SK-N-SH treated with all-trans-retinoic acid at 6 μM for 48 hours (cell line): ENCODE measurements around the gene MYO18A.

Source experiments
- ARNTL ChIP-seq: fragments of 450-650 bp; formaldehyde crosslinking; IDR thresholded peaks from 2 replicates; pipeline ENCODE4 v1.5.0; 2020; ENCODE audit warnings: low read depth, mild to moderate bottlenecking, moderate library complexity, borderline replicate concordance
- CSRNP3 ChIP-seq: fragments of 250-450 bp; sonication (Bioruptor Pico); IDR thresholded peaks from 2 replicates; pipeline ENCODE4 v1.5.1; 2021; ENCODE audit warnings: mild to moderate bottlenecking, moderate library complexity
- GLIS3 ChIP-seq: fragments of 250-450 bp; sonication (Bioruptor Pico); IDR thresholded peaks from 2 replicates; pipeline ENCODE4 v1.5.0; 2020; ENCODE audit warnings: mild to moderate bottlenecking, moderate library complexity
- PATZ1 ChIP-seq: fragments of 250-450 bp; sonication (Bioruptor Pico); IDR thresholded peaks from 2 replicates; pipeline ENCODE4 v1.8.0; 2020; ENCODE audit warnings: mild to moderate bottlenecking, moderate library complexity, borderline replicate concordance
- POU6F1 ChIP-seq: fragments of 250-450 bp; sonication (Bioruptor Pico); IDR thresholded peaks from 2 replicates; pipeline ENCODE4 v1.8.0; 2021; ENCODE audit warnings: low read depth, mild to moderate bottlenecking, moderate library complexity, borderline replicate concordance
- PPARA ChIP-seq: fragments of 250-450 bp; sonication (Bioruptor Pico); IDR thresholded peaks from 2 replicates; pipeline ENCODE4 v1.5.0; 2020; ENCODE audit warnings: mild to moderate bottlenecking, borderline replicate concordance
- SNAI2 ChIP-seq: fragments of 250-450 bp; sonication (Bioruptor Pico); IDR thresholded peaks from 2 replicates; pipeline ENCODE4 v1.5.0; 2020; ENCODE audit warnings: mild to moderate bottlenecking, moderate library complexity
- TOX ChIP-seq: fragments of 250-450 bp; sonication (Bioruptor Pico); IDR thresholded peaks from 2 replicates; pipeline ENCODE4 v1.8.0; 2021; ENCODE audit warnings: mild to moderate bottlenecking, moderate library complexity, borderline replicate concordance
- TSHZ2 ChIP-seq: fragments of 250-450 bp; sonication (Bioruptor Pico); IDR thresholded peaks from 2 replicates; pipeline ENCODE4 v1.5.0; 2020; ENCODE audit warnings: mild to moderate bottlenecking, moderate library complexity
- ZC3H10 ChIP-seq: fragments of 250-450 bp; sonication (Bioruptor Pico); IDR thresholded peaks from 2 replicates; pipeline ENCODE4 v1.5.1; 2021; ENCODE audit warnings: mild to moderate bottlenecking, moderate library complexity
- ZFP30 ChIP-seq: fragments of 450-650 bp; formaldehyde crosslinking; IDR thresholded peaks from 2 replicates; pipeline ENCODE4 v1.5.0; 2022; ENCODE audit warnings: mild to moderate bottlenecking, moderate library complexity
- ZNF565 ChIP-seq: fragments of 450-650 bp; formaldehyde crosslinking; conservative IDR thresholded peaks from 2 replicates; pipeline ENCODE4 v1.5.0; 2020; ENCODE audit warnings: low read depth, mild to moderate bottlenecking, moderate library complexity
- ZNF70 ChIP-seq: fragments of 450-650 bp; formaldehyde crosslinking; IDR thresholded peaks from 2 replicates; pipeline ENCODE4 v1.5.0; 2020; ENCODE audit warnings: mild to moderate bottlenecking, moderate library complexity

GRCh38 chr17:29165261-29165660 is 14.9 kb downstream of the MYO18A start:
- TF ChIP-seq PATZ1 (CRISPR knock-in tag) (no peak), PPARA (CRISPR knock-in tag) (no peak), SNAI2 (CRISPR knock-in tag) (no peak), TOX (CRISPR knock-in tag) (no peak), ZNF70 (CRISPR knock-in tag) (no peak), POU6F1 (CRISPR knock-in tag) (no peak), TSHZ2 (no peak), ZC3H10 (CRISPR knock-in tag) (no peak), ARNTL (CRISPR knock-in tag) (no peak), GLIS3 (CRISPR knock-in tag) (no peak), CSRNP3 (CRISPR knock-in tag) (no peak), ZFP30 (CRISPR knock-in tag) (no peak), ZNF565 (no peak)
